Muscle of arm (tissue), 14 donors: ENCODE measurements around the gene HYCC2. TPM values are rescaled to one million over a fixed set of nuclear protein-coding genes. Genes with fewer than 3 reads are reported as not detected.
A peak's percentile ranks its signal among the peaks of the same experiment; 100 is the strongest.
"Not testable (repeated sequence)": the region's sequence is repeated elsewhere in the genome, so short reads cannot be mapped to it uniquely, and the experiment has no call there.

ENCODE experiments used
- DNase-seq: peaks from one replicate; pipeline ENCODE4 v3.0.0-alpha.2; 2013
- long read RNA-seq, 11 donors: transcript quantifications; one replicate each; lab custom pipeline, GENCODE V29; 2026
- polyA plus RNA-seq, 12 donors: library from polyadenylated mRNA; unstranded; fragments of 120-200 nt; gene quantifications; one replicate each; pipeline ENCODE4 v1.2.1, GENCODE V29; 2013; ENCODE audit not compliant: insufficient read length in 12 of 12

The HYCC2 gene
- 10 to 100 TPM in 4 of 12 donors, 1 to 10 TPM in 7, not detected in 1; 6.8 to 12.3 (median 9.3) TPM for polyA plus RNA-seq
- long read RNA-seq, donor 1, full-length matches to known transcripts = 1 of 1 reads
- long read RNA-seq, donor 1, partial matches to known transcripts = 0 of 1 reads
- long read RNA-seq, donor 1, other reads (novel, unspliced or antisense) = 0 of 1 reads
- long read RNA-seq, donor 2 = 0 reads
- long read RNA-seq, donor 3, partial matches to known transcripts = 315 of 315 reads
- long read RNA-seq, donor 3, other reads (novel, unspliced or antisense) = 0 of 315 reads
- long read RNA-seq, donor 4 = 0 reads
- long read RNA-seq, donor 5 = 0 reads
- long read RNA-seq, donor 6, full-length matches to known transcripts = 1 of 1 reads
- long read RNA-seq, donor 6, partial matches to known transcripts = 0 of 1 reads
- long read RNA-seq, donor 6, other reads (novel, unspliced or antisense) = 0 of 1 reads
- long read RNA-seq, donor 7 = 0 reads
- long read RNA-seq, donor 8, partial matches to known transcripts = 23 of 23 reads
- long read RNA-seq, donor 8, other reads (novel, unspliced or antisense) = 0 of 23 reads
- long read RNA-seq, donor 9 = 0 reads
- long read RNA-seq, donor 10, partial matches to known transcripts = 373 of 550 reads
- long read RNA-seq, donor 10, other reads (novel, unspliced or antisense) = 177 of 550 reads
- long read RNA-seq, donor 11, partial matches to known transcripts = 477 of 711 reads
- long read RNA-seq, donor 11, other reads (novel, unspliced or antisense) = 234 of 711 reads

DNA sequence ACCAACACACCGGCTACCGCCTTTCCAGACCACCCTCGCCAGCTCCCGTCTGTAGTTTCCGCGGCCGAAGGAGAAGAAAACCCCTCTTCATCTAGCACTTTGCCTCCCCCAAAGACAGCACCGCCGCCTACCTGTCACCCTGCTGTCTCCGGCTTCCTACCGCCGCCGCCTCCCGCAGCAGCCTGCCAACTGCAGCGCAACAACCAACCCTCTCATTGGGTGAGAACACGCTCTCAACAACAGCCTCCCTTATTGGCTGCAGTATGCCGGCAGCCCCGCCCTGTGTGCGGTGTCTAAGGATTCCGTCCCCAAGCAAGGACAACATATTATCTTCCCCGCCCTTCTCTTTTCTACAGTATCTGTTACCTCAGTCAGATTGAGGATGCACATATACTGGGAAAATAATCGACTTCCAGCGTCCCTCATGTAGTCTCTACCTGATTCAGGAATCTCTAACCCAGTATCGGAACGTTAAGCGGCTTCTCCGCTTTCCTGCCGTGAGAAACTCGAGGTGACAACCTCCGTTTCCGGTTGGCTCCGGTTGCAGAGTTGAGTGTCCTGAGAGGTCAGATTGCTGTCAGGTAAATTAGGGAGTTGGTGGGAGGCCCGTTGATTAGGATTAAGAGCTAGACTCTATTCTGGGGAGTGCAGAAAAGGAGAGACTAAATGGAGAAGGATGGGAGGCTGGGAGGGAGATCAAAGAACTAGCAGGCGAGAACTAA is at the start of gene HYCC2, which contains the start of gene NDUFB3:
Gene HYCC2, minus strand, starts transcription at position 193 of the 722 bp plus-strand sequence. CDS start 47,662 bp downstream, outside the sequence.
Gene NDUFB3, plus strand, starts transcription at position 523 of the 722 bp plus-strand sequence. CDS start 6,882 bp downstream, outside the sequence.
- DNase-seq = peak; percentile 97

DNA sequence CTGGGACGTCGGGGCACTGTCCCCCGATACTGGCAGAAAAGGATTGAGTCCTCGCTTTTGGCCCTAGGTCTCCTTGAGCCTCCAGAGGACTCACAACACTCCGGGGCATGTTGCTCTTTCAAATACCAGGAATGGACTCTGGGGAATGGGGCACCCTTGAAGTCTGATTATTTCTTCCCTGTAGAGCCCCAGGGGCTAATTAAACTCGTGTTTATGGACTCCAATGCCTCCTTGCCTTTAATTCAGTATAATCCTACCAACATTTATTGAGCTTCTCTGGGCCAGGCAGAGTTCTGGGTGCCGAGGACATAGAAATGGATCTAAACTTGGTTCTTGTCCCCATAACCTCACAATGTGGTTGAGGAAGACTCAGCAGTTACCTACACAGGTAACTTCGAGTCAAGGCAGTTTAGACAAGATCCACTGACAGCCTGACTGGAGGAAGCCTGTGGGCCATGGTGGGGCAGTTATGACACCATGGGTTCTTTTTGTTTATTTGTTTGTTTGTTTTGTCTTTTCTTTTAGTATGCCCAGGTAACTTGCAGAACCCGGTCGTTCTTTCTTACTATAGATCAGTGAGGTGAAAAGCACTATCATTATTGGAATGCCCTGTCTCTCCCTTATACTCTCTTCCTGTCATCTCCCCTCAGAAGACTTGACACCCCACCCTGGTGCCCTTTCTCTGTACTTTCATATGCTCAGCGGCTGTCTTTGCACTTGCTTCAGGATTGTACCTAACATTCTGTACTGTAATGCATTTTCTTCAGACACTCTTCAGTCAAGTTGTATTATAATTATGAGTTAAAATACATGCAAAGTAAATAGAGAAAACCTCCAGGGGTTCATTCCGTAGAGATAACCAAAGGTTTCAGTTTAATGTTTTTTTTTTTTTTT is 47.7 kb upstream of the HYCC2 start:
- DNase-seq = no peak

DNA sequence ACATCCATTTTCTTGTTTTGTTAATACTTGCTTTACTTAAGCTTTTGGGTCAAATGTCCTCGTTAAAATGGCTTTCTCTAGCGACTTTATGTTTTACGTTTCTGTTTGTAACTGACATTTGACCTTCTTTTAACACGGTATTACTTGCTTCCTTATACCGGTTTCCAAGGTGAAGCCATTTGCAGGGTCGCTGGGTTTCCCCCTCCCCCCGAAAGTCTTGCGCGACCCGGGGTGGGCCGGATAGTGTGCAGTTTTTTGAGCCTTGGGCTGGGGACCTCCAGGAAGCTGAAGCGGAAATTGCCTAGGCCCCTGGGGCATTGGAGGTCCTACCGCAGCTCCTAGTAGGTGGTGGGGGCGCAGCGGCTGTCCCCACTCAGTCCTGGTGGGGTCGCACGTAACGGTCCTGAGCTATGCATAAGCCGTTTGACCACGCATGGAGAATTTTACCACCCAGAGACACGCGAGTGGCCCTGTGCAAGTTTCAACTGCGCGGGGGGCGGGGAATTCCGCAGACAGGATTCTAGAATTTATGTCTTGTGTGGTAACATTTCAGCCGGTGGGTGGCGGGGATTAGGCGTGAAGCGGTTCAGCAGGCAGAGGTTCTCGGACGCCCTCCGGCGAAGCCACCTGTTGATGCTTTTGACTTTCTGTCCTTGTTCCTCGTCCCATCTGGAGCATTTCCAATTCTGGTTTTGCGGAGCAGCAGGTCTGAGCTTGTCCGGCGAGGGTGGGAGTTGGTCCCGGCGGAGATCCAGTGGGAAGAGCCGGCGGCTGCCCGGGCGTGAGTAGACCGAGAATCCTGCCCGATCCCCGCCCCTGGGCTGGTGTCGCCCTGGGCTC is 46.9 kb upstream of the HYCC2 start:
- peak; percentile 76 for DNase-seq

DNA sequence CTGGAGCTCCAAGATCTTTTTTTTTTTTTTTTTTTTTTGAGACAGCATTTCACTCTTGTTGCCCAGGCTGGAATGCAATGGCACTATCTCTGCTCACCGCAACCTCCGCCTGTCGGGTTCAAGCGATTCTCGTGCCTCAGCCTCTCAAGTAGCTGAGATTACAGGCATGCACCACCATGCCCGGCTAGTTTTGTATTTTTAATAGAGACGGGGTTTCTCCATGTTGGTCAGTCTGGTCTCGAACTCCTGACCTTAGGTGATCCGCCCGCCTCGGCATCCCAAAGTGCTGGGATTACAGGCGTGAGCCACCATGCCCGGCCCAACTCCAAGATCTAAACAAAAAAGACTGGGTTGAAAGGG is 46.2 kb upstream of the HYCC2 start:
- DNase-seq = not testable (repeated sequence)

DNA sequence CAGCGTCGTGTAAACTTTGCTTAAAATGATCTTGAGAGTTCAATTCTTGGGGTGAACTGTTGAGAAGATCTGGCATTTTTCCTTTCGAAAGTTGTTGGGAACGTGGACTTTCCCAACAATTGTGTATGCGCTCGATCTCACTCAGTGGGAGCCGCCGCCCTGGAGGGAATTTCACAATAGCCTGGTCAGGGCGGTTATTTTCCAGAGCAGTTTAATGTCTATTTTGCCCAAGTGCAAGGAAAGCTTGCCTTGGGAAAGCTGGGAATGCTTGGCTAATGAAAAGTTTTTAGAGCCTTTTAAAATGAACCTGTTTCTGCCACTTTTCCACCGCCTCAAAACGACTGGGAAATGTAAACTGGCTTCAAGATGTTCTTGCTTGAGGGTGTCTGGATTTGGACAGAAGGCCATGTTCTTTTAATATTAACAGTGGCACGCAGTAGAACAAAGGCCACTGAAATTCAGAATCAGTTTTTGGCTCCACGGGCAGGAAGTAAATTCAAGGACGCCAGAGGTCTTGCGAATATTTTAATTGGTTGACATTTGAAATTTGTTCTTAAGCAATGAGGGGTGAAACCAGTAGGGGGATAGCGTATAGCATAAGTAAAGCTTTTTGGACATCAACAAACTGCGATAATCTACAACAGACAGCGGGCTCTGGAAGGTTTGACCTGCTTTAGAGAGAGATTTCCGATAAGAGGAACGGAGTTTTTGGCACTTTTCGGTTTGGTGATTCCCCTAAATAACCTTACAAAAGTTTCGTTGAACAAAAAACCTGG is 45.7 kb upstream of the HYCC2 start:
- peak; percentile 73 for DNase-seq

DNA sequence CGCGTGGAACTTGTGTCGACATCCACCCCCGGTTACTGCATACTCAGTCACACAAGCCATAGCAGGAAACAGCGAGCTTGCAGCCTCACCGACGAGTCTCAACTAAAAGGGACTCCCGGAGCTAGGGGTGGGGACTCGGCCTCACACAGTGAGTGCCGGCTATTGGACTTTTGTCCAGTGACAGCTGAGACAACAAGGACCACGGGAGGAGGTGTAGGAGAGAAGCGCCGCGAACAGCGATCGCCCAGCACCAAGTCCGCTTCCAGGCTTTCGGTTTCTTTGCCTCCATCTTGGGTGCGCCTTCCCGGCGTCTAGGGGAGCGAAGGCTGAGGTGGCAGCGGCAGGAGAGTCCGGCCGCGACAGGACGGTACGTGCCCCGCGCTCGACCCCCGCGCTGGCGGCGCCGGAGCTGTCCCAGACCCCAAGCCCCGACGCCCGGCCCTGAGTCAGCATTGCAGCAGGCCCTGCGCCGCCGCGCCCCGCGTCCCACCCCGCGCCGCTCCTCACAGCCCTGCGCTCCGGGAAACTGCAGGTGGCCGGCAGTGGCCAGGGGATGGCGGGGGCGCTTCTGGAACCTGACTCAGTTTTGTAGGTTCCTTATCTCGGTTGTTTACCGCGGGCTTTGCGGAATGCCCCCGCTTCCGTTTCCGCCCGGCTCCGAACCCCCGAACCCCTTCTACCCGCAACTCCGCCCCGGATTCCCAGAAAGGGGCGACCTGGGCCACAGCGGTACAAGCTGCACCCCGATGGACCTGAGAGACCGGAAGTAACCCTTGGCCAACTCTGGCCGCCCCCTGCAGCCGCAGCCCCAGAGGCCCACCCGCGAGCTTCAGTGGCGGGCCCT is 44.9 kb upstream of the HYCC2 start, which contains the start of gene CFLAR:
Gene CFLAR, plus strand, starts transcription at position 50 of the 844 bp plus-strand sequence. CDS start 13,702 bp downstream, outside the sequence.
- DNase-seq = peak; percentile 84

DNA sequence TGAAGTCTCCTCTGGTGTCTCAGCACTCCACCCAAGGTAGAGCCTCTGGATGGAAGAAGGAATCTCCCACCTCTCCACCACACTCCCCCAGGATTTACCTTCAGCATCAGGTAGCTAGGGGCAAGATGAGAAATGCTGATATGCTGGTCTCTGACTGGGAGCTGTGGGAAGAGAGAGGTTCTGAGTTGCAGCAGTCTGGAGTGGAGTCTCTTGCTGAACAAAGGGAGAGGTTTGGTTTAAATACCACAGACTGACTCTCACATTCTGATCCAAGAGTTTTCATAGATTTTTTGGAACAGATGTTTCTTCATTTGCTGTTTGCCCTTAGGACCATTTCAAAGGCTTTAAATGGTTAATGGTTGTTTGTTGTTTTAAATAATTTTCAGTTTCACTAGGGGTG is 43.4 kb upstream of the HYCC2 start:
- no peak for DNase-seq

DNA sequence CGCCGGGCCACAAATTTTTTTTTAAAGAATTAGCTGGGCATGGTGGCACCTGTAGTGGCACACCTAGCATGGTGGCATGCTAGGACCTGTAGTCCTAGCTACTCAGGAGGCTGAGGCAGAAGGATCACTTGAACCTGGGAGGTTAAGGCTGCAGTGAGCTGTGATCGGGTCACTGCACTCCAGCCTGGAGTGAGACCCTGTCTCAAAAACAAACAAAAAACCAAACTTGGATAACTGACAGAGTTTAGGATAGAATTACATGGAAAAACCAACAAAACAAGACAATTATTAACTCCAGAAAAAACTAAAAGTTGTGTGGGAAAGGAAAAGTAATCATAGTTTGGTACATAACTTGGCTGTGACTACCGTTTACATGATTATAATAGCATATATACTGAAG is 42.9 kb upstream of the HYCC2 start:
- DNase-seq = no peak

DNA sequence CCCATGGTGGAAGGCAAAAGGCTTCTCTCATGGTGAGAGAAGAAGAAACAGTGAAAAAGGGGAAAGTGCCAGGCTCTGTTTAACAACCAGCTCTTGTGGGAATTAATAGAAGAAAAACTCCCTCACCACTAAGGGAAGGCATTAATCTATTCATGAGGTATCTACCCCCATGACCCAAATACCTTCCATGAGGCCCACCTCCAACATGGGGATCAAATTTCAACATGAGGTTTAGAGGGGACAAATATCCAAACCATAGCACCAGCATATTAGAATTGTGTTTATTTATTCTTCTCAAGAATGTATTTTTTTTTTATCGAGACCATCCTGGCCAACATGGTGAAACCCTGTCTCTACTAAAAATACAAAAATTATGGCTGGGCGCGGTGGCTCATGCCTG is 39.6 kb upstream of the HYCC2 start:
- no peak for DNase-seq

DNA sequence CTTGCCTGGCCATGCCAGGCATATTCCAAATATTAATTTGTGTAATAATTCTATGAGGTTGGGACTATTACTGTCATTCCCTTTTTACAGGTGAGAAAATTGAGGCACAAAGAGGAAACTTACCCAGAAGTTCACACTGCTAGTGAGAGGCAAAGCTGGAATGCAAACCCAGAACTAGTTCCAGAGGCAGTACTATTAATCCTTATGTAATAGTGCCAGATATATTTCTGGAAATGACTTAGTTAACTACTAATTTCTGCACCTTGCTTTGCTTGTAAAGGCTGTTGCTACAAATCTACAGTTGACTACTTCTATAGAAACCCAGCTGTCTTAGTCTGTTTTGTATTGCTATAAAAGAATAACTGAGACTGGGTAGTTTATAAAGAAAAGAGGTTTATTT is 39.1 kb upstream of the HYCC2 start:
- no peak for DNase-seq

DNA sequence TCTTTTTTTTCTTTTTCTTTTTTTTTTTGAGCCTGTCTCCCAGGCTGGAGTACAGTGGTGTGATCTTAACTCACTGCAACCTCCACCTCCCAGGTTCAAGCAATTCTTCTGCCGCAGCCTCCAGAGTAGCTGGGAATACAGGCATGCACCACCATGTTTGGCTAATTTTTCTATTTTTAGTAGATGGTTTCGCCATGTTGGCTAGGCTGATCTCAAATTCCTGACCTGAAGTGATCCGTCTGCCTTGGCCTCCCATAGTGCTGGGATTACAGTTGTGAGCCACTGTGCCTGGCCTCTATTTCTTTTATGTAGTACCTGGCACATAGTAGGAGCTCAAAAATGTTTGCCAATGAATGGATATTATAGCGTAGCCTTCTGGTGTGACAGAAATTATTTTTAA is 37.7 kb upstream of the HYCC2 start:
- no peak for DNase-seq

DNA sequence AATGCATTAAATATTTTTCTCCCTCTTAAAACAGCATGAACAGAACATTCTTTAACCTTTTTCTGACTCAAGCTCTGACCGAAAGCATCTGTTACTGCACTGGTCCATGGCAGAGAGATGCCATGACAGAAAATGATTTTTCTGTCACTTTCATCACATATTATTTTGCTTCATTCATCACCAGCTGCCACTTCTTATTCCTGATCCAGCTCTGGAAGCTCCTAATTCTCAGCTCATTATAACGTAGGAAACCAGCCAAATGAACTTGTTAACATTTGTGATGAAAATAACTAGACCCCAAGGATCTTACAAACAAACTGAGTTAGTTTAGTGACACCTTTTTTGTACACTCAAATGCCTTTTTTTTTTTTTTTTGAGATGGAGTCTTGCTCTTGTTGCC is 36.9 kb upstream of the HYCC2 start:
- no peak for DNase-seq

DNA sequence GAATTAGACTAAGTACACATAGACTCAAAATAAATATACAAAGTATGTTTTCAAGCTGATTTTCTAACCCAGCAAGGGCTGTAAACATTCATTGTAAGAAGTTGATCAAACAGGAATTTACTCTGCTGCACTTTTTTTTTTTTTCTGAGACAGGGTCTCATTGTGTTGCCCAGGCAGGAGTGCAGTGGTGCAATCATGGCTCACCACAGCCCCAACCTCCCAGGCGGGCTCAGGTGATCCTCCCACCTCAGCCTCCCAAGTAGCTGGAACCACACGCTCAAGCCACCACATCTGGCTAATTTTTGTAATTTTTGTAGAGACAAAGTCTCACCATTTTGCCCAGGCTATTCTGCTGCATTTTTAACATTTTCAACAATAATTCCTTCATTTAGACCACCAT is 36.2 kb upstream of the HYCC2 start:
- no peak for DNase-seq

DNA sequence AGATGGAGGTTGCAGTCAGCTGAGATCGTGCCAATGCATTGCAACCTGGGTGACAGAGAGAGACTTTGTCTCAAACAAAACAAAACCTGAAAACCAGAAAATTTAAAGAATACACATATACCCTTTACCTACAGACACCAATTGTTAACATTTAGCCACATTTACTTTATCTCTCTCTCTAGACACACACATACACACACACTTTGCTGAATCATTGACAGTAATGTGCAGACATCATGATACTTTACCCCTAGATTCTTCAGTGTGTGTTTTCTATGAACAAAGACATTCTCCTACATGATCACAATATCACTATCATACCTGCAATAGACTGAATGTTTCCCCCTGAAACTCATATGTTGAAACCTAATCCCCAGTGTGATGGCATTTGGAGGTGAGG is 34.3 kb upstream of the HYCC2 start:
- DNase-seq = no peak

DNA sequence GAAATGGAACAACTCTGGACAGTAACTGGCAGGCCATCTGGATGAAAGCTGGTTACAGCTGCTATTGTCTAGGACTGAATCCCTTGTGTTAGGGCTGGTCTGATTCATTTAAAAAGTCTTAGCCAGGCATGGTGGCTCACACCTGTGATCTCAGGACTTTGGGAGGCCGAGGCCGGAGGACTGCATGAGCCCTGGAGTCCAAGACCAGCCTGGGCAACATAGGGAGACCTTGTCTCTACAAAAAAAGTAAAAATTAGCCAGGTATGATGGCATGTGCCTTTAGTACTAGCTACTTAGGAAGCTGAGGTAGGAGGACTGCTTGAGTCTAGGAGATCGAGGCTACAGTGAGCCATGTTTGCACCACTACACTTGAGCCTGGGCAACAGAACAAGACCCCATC is 29.0 kb upstream of the HYCC2 start:
- no peak for DNase-seq

DNA sequence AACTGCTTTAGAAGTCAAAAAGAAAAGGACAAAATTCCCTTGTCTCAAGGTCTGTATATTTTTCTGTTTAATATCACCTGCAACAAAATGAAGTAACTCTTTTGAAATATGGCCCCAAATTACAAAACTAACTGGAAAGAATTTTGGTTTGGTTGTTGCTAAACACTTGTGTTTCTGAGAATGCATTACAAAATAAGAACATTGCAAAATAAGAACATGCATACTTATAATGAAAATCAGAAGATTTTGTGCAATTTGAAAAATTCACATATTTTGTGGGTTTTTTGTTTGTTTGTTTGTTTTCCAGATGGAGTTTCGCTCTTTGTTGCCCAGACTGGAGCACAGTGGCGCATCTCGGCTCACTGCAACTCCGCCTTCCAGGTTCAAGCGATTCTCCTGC is 22.1 kb upstream of the HYCC2 start:
- DNase-seq = no peak

DNA sequence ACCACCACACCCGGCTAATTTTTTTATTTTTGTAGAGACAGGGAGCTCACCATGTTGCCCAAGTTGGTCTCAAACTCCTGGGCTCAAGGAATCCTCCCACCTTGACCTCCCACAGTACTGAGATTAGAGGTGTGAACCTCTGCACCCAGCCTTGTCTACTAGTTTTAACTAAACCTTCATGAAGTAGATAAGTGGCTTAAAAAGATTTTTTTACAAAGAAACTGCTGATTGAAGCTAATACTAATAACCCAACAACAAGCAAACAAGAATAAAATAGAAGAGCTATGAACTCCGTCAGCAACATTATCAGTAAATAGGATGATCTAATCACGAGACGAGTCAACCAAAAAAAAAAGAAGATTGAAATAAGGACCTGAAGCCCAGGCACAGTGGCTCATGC is 19.1 kb upstream of the HYCC2 start:
- no peak for DNase-seq

DNA sequence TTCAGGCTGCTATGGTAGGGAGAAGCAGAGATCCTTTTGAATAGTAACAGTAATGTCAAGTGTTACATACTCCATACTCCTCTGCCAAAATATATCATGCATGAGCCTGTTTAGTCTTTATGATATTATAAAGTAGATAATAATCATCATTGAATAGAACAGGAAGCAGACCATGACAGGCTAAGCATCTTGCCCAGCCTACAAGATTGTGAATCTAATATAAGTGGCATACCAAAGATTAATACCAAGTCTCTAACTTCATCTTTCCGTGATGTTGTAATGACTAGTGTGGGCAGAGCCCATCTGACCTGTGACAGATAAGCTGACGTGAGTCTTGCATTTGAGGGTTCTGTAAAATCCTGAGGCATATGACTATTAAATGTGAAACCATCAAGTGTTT is 13.4 kb upstream of the HYCC2 start:
- no peak for DNase-seq
